GM12873 (cell line): ENCODE results near the gene FBLN5.

ENCODE experiments used
- TF ChIP-seq, protein P1 (sequence below): IDR thresholded peaks from 2 replicates; pipeline ENCODE4 v1.5.1; 2012; ENCODE audit warnings: low read depth, mild to moderate bottlenecking, moderate library complexity, low read length, control low read depth; ENCODE audit not compliant: insufficient read depth; ENCODE audit errors: missing control alignments

Gene FBLN5

GRCh38 chr14:91945751-91946621 is 1.5 kb downstream of the FBLN5 start:
- TF ChIP-seq, protein P1, sequence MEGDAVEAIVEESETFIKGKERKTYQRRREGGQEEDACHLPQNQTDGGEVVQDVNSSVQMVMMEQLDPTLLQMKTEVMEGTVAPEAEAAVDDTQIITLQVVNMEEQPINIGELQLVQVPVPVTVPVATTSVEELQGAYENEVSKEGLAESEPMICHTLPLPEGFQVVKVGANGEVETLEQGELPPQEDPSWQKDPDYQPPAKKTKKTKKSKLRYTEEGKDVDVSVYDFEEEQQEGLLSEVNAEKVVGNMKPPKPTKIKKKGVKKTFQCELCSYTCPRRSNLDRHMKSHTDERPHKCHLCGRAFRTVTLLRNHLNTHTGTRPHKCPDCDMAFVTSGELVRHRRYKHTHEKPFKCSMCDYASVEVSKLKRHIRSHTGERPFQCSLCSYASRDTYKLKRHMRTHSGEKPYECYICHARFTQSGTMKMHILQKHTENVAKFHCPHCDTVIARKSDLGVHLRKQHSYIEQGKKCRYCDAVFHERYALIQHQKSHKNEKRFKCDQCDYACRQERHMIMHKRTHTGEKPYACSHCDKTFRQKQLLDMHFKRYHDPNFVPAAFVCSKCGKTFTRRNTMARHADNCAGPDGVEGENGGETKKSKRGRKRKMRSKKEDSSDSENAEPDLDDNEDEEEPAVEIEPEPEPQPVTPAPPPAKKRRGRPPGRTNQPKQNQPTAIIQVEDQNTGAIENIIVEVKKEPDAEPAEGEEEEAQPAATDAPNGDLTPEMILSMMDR: no peak

GRCh38 chr14:91942946-91943345 is 4.5 kb downstream of the FBLN5 start:
- TF ChIP-seq, protein P1: no peak

GRCh38 chr14:91942128-91942527 is 5.4 kb downstream of the FBLN5 start:
- TF ChIP-seq, protein P1: no peak

DNA sequence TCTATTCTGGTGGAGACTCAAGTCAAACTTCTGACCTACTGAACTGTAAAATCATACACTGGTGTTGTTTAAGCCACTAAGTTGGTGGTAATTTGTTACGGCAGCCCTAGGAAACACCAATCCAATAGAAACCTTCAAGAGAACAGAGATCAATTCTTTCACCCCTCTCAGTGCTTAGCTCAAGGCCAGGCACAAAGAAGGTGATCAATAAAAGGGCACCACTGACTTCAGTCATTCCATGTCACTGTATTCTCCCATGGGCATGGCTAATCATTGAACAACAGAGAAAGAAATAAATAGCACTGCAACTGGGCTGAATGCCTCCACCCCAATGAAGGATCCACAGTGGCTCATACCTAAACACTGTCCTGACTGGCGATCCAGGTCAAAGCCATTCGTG is 7.3 kb downstream of the FBLN5 start:
- TF ChIP-seq, protein P1: no peak

DNA sequence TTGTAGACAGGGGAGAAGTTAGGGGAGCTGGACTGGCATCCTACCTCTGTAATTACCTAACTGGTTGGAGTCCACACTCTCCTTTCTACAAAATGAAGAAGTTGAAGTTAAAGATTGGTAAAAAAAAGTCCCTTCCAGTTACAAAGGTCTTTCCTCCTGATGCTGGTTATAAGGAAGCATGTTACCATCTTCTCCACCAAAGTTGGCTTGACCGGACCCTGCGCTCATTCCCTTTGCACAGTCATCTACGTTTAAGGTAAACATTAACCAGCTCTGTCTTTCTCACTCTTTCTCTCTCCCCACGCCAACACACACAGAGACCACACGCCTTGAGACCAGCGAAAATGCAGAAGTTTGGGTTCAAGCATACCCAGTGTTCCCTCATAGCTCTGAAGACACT is 11.9 kb downstream of the FBLN5 start:
- TF ChIP-seq, protein P1: no peak

DNA sequence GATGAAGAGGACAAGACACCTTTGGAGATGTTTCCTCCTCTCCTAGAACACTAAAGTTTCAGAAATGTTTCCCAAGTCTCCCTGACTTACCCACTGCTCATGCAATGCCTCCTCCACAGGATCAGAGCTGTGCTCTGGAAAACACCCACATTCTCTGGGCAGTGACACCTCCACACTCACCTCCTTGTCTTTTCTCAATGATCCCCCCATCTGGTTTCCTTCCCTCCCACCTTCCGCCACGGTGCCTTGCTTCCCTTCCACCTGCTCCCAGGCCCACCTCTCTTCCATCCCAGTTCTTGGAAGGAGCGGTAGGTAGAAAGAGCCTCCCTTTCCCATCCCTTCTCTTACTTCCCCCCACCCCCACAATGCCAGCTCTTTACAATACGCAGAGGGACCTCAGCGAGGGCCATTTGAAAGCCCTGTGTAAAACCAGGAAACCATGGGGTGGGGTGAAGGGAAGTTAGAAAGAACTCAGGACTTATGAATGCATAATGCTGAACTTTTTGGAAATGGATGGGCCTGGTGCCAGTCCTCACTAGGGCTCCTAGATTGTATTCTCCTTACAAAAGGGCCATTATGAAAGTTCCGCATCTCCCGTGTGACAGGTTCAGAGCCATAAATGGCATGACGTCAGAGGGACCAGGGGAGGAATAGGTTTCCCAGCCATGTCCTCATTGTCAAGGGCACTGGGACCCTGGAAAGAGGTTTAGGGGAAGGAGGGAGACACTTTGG is 12.8 kb downstream of the FBLN5 start:
- TF ChIP-seq, protein P1: no peak

DNA sequence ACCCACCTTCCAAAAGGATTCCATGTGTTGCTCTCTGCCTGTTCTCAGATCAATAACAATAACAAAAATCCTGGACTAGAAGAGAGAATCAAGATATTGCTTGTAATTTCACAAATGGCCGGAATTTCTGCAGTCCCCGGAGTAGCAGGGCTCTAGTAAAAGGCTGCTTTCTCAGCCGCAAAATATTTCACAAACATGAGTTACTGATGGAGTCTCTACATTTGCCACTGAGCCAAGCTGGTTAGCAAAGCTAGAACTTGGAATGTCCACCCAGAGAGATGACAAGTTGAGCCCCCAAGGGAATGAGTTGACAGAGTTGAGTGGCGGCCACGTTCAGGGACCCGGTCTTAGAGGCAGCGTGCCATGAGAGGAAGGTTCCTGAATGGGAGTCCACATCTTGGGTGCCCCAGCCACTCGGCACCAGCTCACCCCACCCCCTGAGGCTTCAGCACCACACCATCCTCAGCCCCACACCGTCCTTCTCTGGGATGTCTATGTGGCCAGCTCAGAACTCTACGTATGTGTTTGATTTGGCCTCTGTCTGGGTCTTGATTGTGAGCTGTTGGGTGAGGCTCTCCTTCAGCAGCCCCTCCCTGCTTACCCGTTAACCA is 15.9 kb downstream of the FBLN5 start:
- TF ChIP-seq, protein P1: no peak
